Fibroblast of upper back skin (primary cell): ENCODE measurements around the gene FAIM2.

Source experiments
- DNase-seq: peaks from one replicate; pipeline ENCODE4 v3.0.0-alpha.2; 2013

The FAIM2 gene

GRCh38 chr12:49917166-49917787 is 13.6 kb upstream of the FAIM2 start:
- no peak for DNase-seq

- DNase-seq: no peak
These were observed 12.6 kb upstream of the FAIM2 start for GRCh38 chr12:49916129-49916919.

GRCh38 chr12:49912345-49913255 is 8.9 kb upstream of the FAIM2 start:
- DNase-seq: no peak

GRCh38 chr12:49911213-49911605 is 7.5 kb upstream of the FAIM2 start:
- no peak for DNase-seq

- DNase-seq: no peak
These were observed 6.9 kb upstream of the FAIM2 start for GRCh38 chr12:49910331-49911212.

- DNase-seq: no peak
These were observed 6.1 kb upstream of the FAIM2 start for GRCh38 chr12:49909826-49910225.

- DNase-seq: no peak
These were observed 5.7 kb upstream of the FAIM2 start for GRCh38 chr12:49909356-49909755.

- DNase-seq: no peak
These were observed 3.7 kb upstream of the FAIM2 start for GRCh38 chr12:49907352-49907751.

- DNase-seq: no peak
These were observed 2.1 kb upstream of the FAIM2 start for GRCh38 chr12:49905718-49906314.

GRCh38 chr12:49904601-49905000 is 901 bp upstream of the FAIM2 start:
- no peak for DNase-seq

GRCh38 chr12:49903351-49903699 is 375 bp downstream of the FAIM2 start:
- no peak for DNase-seq

- DNase-seq: no peak
These were observed 1.0 kb downstream of the FAIM2 start for GRCh38 chr12:49902399-49903350.

- no peak for DNase-seq
These were observed 1.7 kb downstream of the FAIM2 start for GRCh38 chr12:49901986-49902385.

GRCh38 chr12:49901026-49901425 is 2.7 kb downstream of the FAIM2 start:
- DNase-seq: no peak

- DNase-seq: no peak
These were observed 3.3 kb downstream of the FAIM2 start for GRCh38 chr12:49900371-49900770.

GRCh38 chr12:49899921-49900320 is 3.8 kb downstream of the FAIM2 start:
- DNase-seq: no peak

- DNase-seq: no peak
These were observed 4.3 kb downstream of the FAIM2 start for GRCh38 chr12:49899286-49899843.

- no peak for DNase-seq
These were observed 6.4 kb downstream of the FAIM2 start for GRCh38 chr12:49897276-49897675.

GRCh38 chr12:49895773-49896172 is 7.9 kb downstream of the FAIM2 start:
- DNase-seq: no peak

- no peak for DNase-seq
These were observed 8.9 kb downstream of the FAIM2 start for GRCh38 chr12:49894751-49895148.
